ACHN (cell line): Measurements from ENCODE around the gene MEGF11.
"Not testable (repeated sequence)": the region's sequence is repeated elsewhere in the genome, so short reads cannot be mapped to it uniquely, and the experiment has no call there.

Source experiments
- DNase-seq: peaks from one replicate; pipeline ENCODE4 v3.0.0-alpha.2; 2015
- in situ Hi-C: cut with HindIII; loops from 2 replicates; pipeline ENCODE4 v1.10.0; 2017; ENCODE audit warnings: low sequenced_read_pairs, low pct_ligation_motif_present, low pct_unique_long_range_greater_than_20kb

The MEGF11 gene

DNA sequence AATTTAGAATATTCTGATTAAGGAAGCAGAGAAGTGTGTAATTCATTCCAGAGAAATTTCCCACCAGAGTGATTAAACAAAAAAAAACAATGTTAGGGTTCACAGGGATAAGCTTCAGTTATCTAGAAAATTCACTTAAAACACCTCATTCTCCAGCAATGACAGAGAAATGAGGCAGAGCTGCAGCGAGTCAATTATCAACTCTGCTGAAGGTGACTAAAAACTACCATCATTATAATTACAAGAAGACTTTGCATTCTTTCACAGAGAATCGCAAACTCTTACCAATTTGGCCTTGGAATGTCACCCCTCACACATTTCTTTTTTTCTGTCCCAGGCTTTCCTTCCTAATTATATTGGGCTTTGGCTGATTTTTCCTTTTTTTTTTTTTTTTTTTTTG lies 267.1 kb downstream of the MEGF11 start:
- in situ Hi-C loops = no loop called here

DNA sequence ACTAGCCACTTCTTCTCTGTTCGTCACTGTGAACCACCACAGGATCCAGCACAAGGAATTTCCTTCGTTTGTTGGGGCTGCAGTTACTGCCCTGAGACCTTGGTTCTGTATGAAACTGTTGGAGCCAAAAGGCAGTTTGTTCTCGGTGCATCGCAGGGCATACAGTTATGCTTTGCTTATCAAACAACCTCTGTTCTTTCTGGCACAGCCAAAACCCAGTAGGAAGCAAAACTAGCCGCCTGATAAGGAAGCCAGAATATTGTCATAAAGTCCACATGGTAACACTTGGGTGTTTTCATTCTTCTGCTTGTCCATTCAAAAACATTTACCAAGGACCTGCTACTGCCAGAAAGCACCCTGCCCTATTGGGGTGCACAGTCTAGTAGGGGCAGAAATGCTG lies 268.2 kb downstream of the MEGF11 start:
- DNase-seq = no peak
- in situ Hi-C loops = no loop called here

More for the DNA sequence above, 267.1 kb downstream of the MEGF11 start:
- DNase-seq = peak; percentile 28

- in situ Hi-C loops = no loop called here
- DNase-seq = no peak
Measured at GRCh38 chr15:65982627-65983322, 270.8 kb downstream of the MEGF11 start.

GRCh38 chr15:65981837-65982626 lies 271.5 kb downstream of the MEGF11 start:
- in situ Hi-C loops = no loop called here
- DNase-seq = peak; percentile 22

DNA sequence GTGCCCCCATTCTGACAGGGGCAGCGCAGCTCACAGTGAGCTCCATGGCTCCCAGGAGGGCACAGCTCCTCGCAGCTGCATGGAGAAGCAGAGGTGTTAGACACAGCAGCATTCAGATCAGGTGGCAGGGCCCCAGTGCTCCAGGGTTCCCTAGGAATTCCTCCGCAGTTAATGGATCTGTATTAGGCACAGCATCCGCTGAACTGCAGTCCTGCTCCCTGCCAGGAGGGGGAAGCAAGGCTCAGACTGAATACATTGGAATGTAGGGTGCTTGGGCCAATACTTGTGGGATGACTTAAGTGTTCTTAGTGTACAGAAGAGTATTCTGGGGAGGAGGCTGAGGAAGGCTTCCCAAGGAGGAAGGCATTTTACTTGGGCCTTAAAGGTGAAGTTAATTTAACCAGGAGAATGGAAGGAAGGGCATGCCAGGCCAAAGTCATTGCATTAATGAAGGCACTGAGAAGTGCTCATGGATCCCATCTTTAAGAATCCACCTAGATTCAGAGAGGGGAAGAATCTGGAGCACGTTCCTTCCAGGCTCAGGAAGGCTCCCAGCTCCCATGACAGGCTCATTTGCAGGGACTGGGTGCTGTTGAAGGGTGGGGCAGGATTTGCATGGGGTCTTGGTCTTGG lies 272.6 kb downstream of the MEGF11 start:
- in situ Hi-C loops = no loop called here

DNA sequence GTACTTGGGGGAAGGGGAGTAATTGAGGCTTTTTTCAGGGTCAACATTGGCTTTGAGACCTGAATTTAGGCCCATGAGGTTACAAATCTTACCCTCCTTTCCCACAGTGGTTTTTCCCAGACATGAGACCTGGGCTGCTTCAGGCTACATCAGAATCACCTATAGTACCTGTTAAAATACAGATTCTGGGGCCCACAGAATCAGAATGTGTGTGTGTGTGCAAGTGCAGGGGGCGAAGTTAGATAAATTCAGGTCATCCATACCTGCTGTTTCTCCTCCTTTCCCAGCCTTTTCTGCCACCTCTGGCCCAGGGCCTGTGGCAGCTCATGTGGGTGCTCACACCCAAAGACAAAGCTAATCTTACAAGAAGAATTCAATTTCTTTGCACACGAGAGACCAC lies 273.7 kb downstream of the MEGF11 start:
- in situ Hi-C loops = no loop called here
- DNase-seq = no peak

More for the DNA sequence above, 272.6 kb downstream of the MEGF11 start:
- peak; percentile 73 for DNase-seq

DNA sequence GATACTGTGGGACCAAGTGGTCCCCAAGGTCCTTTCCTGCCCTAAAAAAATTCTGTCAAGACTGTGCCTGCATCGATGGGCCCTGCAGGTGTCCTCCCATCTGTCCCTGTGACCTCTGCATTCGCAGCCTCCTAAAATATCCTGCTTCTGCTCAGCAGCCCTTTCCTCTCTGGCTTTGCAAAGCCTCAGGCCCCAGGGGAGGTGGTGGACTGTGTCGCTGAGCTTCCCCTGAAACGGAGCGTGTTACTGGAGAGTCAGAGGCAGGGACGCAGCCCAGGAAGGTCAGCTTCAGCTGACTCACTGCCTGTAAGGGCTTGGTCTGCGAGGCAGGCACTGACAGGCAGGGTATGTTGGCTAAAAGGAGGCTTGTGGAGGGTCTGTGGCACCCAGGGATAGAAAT lies 274.2 kb downstream of the MEGF11 start:
- in situ Hi-C loops = no loop called here
- peak; percentile 10 for DNase-seq

DNA sequence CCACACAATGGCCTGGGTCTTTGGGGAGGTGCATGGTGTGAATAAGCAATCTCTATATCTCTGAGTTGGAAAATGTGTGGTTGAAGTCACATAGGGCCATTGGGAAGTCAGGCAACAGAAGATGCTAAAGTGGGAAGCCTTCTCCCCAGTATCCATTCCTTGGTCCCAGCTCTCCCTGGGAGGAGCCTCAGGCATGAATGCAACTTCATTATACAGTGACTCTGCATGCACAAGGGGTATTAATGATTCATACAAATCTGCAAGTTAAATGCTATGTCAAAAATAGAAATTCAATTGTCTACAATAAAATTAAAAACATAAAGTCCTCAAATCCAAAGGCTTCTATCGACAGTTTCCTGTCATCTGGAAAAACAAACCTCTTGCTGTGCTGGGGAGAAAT lies 275.4 kb downstream of the MEGF11 start:
- no peak for DNase-seq
- in situ Hi-C loops = no loop called here

DNA sequence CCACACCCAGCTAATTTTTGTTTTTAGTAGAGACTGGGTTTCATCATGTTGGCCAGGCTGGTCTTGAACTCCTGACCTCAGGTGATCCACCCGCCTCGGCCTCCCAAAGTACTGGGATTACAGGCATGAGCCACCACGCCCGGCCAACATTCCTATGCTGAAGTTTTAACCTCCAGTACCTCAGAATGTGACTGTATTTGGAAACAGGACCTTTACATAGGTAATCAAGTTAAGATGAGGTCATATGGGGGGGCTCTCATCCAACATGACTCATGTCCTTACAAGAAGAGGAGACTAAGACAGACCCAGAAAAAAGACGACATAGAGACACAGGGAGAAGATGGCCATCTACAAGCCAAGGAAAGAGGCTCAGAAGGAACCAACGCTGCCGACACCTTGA lies 277.4 kb downstream of the MEGF11 start:
- DNase-seq, in situ Hi-C loops: not testable (repeated sequence)

- in situ Hi-C loops = no loop called here
- no peak for DNase-seq
Measured at GRCh38 chr15:65971741-65971995, 281.9 kb downstream of the MEGF11 start.

DNA sequence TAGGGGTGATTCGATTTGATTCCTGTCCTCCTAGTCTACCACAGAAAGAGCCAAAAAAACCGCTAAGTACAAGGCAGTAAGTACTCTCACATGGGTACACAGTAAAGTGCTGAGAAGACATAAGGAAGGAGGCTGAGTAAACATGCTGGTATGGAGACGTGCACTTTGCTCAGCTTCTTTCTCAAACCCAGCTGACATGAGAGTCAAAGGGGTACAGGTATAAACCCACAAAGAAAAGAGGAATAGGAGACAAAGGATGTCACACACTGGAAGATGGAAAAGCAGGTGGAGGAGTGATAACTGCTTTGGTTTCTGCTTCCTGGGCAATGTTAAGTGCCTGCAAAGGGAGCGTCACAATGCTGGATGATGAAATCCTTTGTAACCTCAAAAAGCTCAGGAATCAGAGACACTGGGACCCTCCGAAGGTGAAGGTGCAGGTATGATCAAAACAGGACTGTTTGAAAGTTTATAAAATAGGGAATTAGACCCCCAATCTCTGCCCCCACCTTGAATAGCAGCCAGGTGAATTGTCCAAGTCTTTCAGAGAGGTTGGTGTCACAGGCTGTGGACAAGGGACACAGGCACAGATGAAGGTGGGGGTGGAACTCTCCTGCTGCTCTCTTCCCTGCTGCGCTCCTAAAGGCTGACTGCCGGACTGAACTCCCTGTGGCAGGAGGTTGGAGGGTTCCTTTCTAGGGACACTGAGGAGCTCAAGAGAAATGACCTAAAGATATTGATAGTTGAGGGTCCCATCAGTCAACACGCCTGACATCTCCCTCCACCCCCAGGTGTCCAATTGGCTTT lies 282.4 kb downstream of the MEGF11 start:
- in situ Hi-C loops = no loop called here
- no peak for DNase-seq

GRCh38 chr15:65969865-65970816 lies 283.4 kb downstream of the MEGF11 start:
- no peak for DNase-seq
- in situ Hi-C loops = no loop called here

- DNase-seq = no peak
- in situ Hi-C loops = no loop called here
Measured at GRCh38 chr15:65968511-65968910, 285.0 kb downstream of the MEGF11 start.

GRCh38 chr15:65964792-65965433 lies 288.6 kb downstream of the MEGF11 start:
- no peak for DNase-seq
- in situ Hi-C loops = no loop called here

- no peak for DNase-seq
- in situ Hi-C loops = no loop called here
Measured at GRCh38 chr15:65963911-65964482, 289.6 kb downstream of the MEGF11 start.

DNA sequence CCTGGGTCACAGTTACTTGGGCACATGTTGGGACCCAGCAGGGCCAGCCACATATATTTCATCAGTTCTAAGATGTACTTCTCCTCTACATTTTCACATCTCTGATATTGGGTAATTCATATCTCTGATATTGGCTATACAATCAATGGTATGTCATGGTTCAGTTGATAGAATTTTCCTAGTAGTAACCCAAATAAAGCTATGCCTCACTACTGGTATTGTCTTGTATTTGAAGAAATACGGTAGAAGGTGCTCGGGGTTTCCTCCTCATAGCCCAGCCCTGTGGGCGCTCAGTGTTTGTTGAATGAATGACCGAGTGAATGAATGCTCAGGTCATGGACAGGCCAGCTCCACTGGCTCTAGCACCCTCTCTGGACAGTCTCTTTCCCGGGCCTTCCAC lies 290.2 kb downstream of the MEGF11 start:
- in situ Hi-C loops = no loop called here
- DNase-seq = no peak

DNA sequence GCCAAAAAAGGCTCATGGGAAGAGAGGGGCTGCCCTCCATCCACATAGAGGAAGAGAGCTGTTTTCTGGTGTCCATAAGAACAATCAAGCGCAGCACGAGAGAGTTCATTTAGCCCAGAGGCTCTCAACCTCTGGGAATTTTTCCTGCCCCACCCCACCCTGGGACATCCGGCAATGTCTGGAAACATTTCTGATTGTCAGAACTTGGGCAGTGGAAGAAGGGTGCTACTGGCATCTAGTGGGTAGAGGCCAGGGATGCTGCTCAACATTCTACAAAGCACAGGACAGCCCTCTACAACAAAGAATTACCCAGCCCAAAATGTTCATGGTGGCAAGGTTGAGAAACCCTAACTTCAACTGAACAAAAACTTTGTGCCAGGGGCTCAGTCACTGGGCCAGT lies 291.4 kb downstream of the MEGF11 start:
- in situ Hi-C loops = no loop called here
- DNase-seq = no peak
